Neural cell (in vitro differentiated cells): Measurements from ENCODE around the gene FN1. TPM values are rescaled to one million over a fixed set of nuclear protein-coding genes. Genes with fewer than 3 reads are reported as not detected.

ENCODE experiments used
- H2AFZ ChIP-seq: fragments of 200-600, 300-800 bp; sonication (generic), shearing (Covaris generic); 2 replicates; pipeline ENCODE4 v1.6.0; 2014; ENCODE audit warnings: low read depth, mild to moderate bottlenecking, antibody characterized with exemption, low read length, moderate library complexity
- H3F3A ChIP-seq: fragments of 200-600 bp; shearing (Covaris generic); 2 replicates; pipeline ENCODE4 v1.6.1; 2016; ENCODE audit warnings: mild to moderate bottlenecking, moderate library complexity, mixed read lengths, antibody characterized with exemption, low read length; ENCODE audit not compliant: insufficient read depth, poor library complexity, severe bottlenecking
- H3K27ac ChIP-seq: fragments of 200-600, 300-800 bp; sonication (generic), shearing (Covaris generic); 2 replicates; pipeline ENCODE4 v1.5.1; 2014; ENCODE audit warnings: mild to moderate bottlenecking, low read length, moderate library complexity
- H3K27me3 ChIP-seq: fragments of 300-800, 200-600 bp; sonication (generic), shearing (Covaris generic); 2 replicates; pipeline ENCODE4 v1.6.0; 2014; ENCODE audit warnings: mild to moderate bottlenecking, low read depth, low read length, moderate library complexity; ENCODE audit not compliant: insufficient read depth
- H3K36me3 ChIP-seq: fragments of 300-800, 200-600 bp; sonication (generic), shearing (Covaris generic); 2 replicates; pipeline ENCODE4 v1.5.1; 2014; ENCODE audit warnings: mild to moderate bottlenecking, antibody characterized with exemption, low read length, moderate library complexity; ENCODE audit not compliant: insufficient read depth
- H3K4me2 ChIP-seq: fragments of 300-800, 200-600 bp; sonication (generic), shearing (Covaris generic); 2 replicates; pipeline ENCODE4 v1.6.0; 2014; ENCODE audit warnings: mild to moderate bottlenecking, low read length
- H3K4me3 ChIP-seq: fragments of 300-800, 200-600 bp; sonication (generic), shearing (Covaris generic); 2 replicates; pipeline ENCODE4 v1.5.1; 2014; ENCODE audit warnings: mild to moderate bottlenecking, low read length, moderate library complexity
- H3K79me2 ChIP-seq: fragments of 200-600 bp; shearing (Covaris generic); replicated peaks from 2 replicates; pipeline ENCODE4 v1.6.0; 2014; ENCODE audit warnings: mild to moderate bottlenecking, low read length, moderate library complexity; ENCODE audit not compliant: insufficient read depth
- H3K9ac ChIP-seq: fragments of 300-800, 200-600 bp; sonication (generic), shearing (Covaris generic); 2 replicates; pipeline ENCODE4 v1.6.1; 2016; ENCODE audit warnings: mild to moderate bottlenecking, low read length, mixed read lengths
- H3K9me2 ChIP-seq: fragments of 200-600 bp; shearing (Covaris generic); 2 replicates; pipeline ENCODE4 v1.6.1; 2016; ENCODE audit warnings: mild to moderate bottlenecking, low read length, mixed read lengths; ENCODE audit not compliant: insufficient read depth
- H3K9me3 ChIP-seq: fragments of 200-600, 300-800 bp; sonication (generic), shearing (Covaris generic); 2 replicates; pipeline ENCODE4 v1.6.1; 2016; ENCODE audit warnings: mild to moderate bottlenecking, mixed run types, low read length, moderate library complexity, mixed read lengths
- H4K20me1 ChIP-seq: fragments of 200-600 bp; shearing (Covaris generic); 2 replicates; pipeline ENCODE4 v1.6.1; 2016; ENCODE audit warnings: mild to moderate bottlenecking, mixed run types; ENCODE audit not compliant: insufficient read depth
- EP300 ChIP-seq: fragments of 450-650 bp; conservative IDR thresholded peaks from 2 replicates; pipeline ENCODE4 v1.6.1; 2014; ENCODE audit warnings: antibody characterized with exemption, mild to moderate bottlenecking, moderate library complexity; ENCODE audit not compliant: poor library complexity, severe bottlenecking
- EZH2 ChIP-seq: fragments of 200-600, 300-800 bp; shearing (Covaris generic), sonication (generic); IDR thresholded peaks from 2 replicates; pipeline ENCODE4 v1.6.1; 2014; ENCODE audit warnings: antibody characterized with exemption, low read length, borderline replicate concordance, mild to moderate bottlenecking; ENCODE audit not compliant: insufficient read depth, poor library complexity, severe bottlenecking
- MXI1 ChIP-seq: fragments of 450-650 bp; conservative IDR thresholded peaks from 2 replicates; pipeline ENCODE4 v1.6.1; 2014; ENCODE audit warnings: antibody characterized with exemption, mild to moderate bottlenecking; ENCODE audit not compliant: poor library complexity, severe bottlenecking
- POLR2AphosphoS5 ChIP-seq: IDR thresholded peaks from 2 replicates; pipeline ENCODE4 v1.6.1; 2012
- RAD21 ChIP-seq: fragments of 450-650 bp; conservative IDR thresholded peaks from 2 replicates; pipeline ENCODE4 v1.6.1; 2014; ENCODE audit warnings: antibody characterized with exemption, mild to moderate bottlenecking, moderate library complexity
- SMC3 ChIP-seq: fragments of 450-650 bp; conservative IDR thresholded peaks from 2 replicates; pipeline ENCODE4 v1.6.1; 2014; ENCODE audit warnings: antibody characterized with exemption, mild to moderate bottlenecking, moderate library complexity; ENCODE audit not compliant: poor library complexity
- TAF1 ChIP-seq: IDR thresholded peaks from 2 replicates; pipeline ENCODE4 v1.6.1; 2012; ENCODE audit warnings: low read depth
- polyA plus RNA-seq: library from polyadenylated mRNA; depleted of rRNA; stranded (reverse); fragments of >200 nt; gene quantifications from 2 replicates; pipeline ENCODE4 v1.2.3, GENCODE V29; 2014
- TF ChIP-seq, protein P1 (sequence below): fragments of 450-650 bp; IDR thresholded peaks from 2 replicates; pipeline ENCODE4 v1.5.1; 2014; ENCODE audit warnings: antibody characterized with exemption, mild to moderate bottlenecking, moderate library complexity; ENCODE audit not compliant: poor library complexity, severe bottlenecking
- TF ChIP-seq, protein P2 (sequence below): IDR thresholded peaks from 2 replicates; pipeline ENCODE4 v1.6.1; 2012; ENCODE audit warnings: borderline replicate concordance

Gene FN1
- polyA plus RNA-seq, 1 donor from 2014 or later, result 0.93 TPM

DNA sequence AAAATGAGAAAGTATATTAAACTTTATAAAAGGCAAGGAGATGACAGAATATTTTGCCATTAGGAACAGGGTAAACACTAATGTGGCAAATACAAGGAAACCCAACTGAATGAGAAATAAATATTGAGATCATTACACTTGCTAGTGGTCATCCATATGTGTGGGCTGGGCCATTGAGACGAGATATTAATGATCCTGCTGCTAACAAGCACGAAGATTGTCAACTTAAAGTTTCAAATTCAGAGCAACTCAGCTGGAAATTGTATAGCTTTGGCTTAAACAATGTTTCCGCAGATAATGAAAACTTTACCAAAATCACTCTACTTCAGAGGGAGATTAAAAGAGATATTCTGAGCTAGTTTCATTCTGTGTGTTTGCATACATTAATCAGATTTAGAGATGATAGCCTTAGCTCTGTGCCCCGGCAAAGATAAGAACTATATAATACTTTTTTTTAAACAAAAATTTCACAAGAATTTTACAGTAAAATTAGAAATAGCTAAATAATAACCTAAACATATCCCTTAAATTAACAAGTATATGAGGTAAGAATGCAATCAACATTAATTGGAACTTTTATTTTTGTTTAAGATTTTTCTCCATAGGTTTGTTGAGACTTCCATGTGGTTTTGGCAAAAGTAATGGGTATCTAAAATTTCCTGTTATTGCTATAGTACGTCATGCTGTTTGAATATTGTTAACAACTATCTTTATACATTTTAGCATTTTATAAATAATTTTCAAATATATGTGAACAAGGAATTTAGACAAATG, 40.0 kb downstream of the FN1 start:
- no peak overlapping the region for H2AFZ ChIP-seq
- H3F3A ChIP-seq, result no peaks in the 10 kb centered on the region
- TF ChIP-seq RAD21, result no peak
- TF ChIP-seq MXI1, result no peak
- TF ChIP-seq, protein P1, sequence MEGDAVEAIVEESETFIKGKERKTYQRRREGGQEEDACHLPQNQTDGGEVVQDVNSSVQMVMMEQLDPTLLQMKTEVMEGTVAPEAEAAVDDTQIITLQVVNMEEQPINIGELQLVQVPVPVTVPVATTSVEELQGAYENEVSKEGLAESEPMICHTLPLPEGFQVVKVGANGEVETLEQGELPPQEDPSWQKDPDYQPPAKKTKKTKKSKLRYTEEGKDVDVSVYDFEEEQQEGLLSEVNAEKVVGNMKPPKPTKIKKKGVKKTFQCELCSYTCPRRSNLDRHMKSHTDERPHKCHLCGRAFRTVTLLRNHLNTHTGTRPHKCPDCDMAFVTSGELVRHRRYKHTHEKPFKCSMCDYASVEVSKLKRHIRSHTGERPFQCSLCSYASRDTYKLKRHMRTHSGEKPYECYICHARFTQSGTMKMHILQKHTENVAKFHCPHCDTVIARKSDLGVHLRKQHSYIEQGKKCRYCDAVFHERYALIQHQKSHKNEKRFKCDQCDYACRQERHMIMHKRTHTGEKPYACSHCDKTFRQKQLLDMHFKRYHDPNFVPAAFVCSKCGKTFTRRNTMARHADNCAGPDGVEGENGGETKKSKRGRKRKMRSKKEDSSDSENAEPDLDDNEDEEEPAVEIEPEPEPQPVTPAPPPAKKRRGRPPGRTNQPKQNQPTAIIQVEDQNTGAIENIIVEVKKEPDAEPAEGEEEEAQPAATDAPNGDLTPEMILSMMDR, result no peak
- TF ChIP-seq TAF1, result no peak
- TF ChIP-seq, protein P2, sequence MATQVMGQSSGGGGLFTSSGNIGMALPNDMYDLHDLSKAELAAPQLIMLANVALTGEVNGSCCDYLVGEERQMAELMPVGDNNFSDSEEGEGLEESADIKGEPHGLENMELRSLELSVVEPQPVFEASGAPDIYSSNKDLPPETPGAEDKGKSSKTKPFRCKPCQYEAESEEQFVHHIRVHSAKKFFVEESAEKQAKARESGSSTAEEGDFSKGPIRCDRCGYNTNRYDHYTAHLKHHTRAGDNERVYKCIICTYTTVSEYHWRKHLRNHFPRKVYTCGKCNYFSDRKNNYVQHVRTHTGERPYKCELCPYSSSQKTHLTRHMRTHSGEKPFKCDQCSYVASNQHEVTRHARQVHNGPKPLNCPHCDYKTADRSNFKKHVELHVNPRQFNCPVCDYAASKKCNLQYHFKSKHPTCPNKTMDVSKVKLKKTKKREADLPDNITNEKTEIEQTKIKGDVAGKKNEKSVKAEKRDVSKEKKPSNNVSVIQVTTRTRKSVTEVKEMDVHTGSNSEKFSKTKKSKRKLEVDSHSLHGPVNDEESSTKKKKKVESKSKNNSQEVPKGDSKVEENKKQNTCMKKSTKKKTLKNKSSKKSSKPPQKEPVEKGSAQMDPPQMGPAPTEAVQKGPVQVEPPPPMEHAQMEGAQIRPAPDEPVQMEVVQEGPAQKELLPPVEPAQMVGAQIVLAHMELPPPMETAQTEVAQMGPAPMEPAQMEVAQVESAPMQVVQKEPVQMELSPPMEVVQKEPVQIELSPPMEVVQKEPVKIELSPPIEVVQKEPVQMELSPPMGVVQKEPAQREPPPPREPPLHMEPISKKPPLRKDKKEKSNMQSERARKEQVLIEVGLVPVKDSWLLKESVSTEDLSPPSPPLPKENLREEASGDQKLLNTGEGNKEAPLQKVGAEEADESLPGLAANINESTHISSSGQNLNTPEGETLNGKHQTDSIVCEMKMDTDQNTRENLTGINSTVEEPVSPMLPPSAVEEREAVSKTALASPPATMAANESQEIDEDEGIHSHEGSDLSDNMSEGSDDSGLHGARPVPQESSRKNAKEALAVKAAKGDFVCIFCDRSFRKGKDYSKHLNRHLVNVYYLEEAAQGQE, result no peak
- TF ChIP-seq EZH2, result no peak
- TF ChIP-seq EP300, result no peak
- TF ChIP-seq POLR2AphosphoS5, result no peak
- TF ChIP-seq SMC3, result no peak
- H3K4me2 ChIP-seq, result no peak overlapping the region
- H4K20me1 ChIP-seq, result no peaks in the 10 kb centered on the region
- H3K27ac ChIP-seq, result no peak overlapping the region
- no peaks in the 10 kb centered on the region for H3K9me2 ChIP-seq
- H3K9me3 ChIP-seq, result no peaks in the 10 kb centered on the region
- no peaks in the 10 kb centered on the region for H3K79me2 ChIP-seq
- H3K4me3 ChIP-seq, result no peak overlapping the region
- no peaks in the 10 kb centered on the region for H3K27me3 ChIP-seq
- H3K36me3 ChIP-seq, result no peaks in the 10 kb centered on the region
- no peak overlapping the region for H3K9ac ChIP-seq

DNA sequence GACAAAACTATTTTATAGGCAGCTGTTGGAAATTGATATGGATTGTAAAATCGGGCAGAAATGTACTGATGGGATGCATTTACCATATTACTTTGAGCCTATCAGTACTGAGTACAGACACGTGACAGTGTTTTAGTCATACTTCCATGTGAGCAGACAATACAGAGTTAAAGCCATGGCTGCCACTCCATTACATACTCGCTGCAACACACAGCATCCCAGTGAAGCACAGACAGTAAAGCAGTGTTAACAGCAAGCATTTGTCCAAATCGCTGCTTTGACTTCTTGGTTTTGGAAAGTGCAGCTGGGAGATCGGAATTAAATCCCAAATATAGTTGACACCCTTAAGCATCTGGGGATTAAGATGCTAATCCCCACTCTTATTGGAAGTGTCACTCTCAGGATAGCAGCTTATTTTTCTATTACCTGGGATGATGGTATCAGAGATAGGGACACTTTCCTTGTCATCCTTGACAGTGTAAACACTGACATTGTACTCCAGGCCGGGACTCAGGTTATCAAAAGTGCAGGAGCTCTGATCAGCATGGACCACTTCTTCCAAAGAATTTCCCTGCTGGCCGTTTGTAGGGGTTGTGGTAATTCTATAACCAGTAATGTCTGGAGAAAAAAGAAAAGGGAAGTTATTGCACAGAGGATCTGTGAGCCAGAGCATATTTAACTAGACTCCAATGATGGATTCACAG, 41.6 kb downstream of the FN1 start:
- H3K4me3 ChIP-seq, result no peak overlapping the region
- H3K9ac ChIP-seq, result no peak overlapping the region
- peak; percentile 46 for TF ChIP-seq POLR2AphosphoS5
- TF ChIP-seq RAD21, result no peak
- no peaks in the 10 kb centered on the region for H4K20me1 ChIP-seq
- no peaks in the 10 kb centered on the region for H3K79me2 ChIP-seq
- H3K9me3 ChIP-seq, result no peaks in the 10 kb centered on the region
- H3F3A ChIP-seq, result no peaks in the 10 kb centered on the region
- no peak overlapping the region for H3K27ac ChIP-seq
- H3K4me2 ChIP-seq, result no peak overlapping the region
- no peak overlapping the region for H2AFZ ChIP-seq
- H3K9me2 ChIP-seq, result no peaks in the 10 kb centered on the region
- H3K36me3 ChIP-seq, result no peaks in the 10 kb centered on the region
- H3K27me3 ChIP-seq, result no peaks in the 10 kb centered on the region
